Stimulated activated naive CD8-positive, alpha-beta T cell treated with anti-CD3 and anti-CD28 coated beads, Interleukin-15, amount 100 ng/mL, for 72 hours (primary cell): Measurements from ENCODE around the gene C12orf60.

ENCODE experiments used
- ATAC-seq: fragments of 150-1000 bp; cut with Tn5 transposase; 2 replicates; pipeline ENCODE4 v1.10.0; 2021; ENCODE audit warnings: mild to moderate bottlenecking, moderate library complexity
- DNase-seq, 2 donors: peaks; one replicate each; pipeline ENCODE4 v3.0.0; 2021 to 2022
- H3K27ac Mint-ChIP-seq, 2 donors: one replicate each; pipeline ENCODE4 v1.8.0; 2022; ENCODE audit warnings: mild to moderate bottlenecking in 2 of 2, mixed read lengths in 2 of 2, moderate library complexity in 2 of 2
- H3K27me3 Mint-ChIP-seq: one replicate; pipeline ENCODE4 v1.8.0; 2022; ENCODE audit warnings: mixed read lengths
- H3K4me1 Mint-ChIP-seq: one replicate; pipeline ENCODE4 v1.8.0; 2022; ENCODE audit warnings: mild to moderate bottlenecking, mixed read lengths
- H3K4me3 Mint-ChIP-seq, 2 donors: one replicate each; pipeline ENCODE4 v1.8.0; 2022; ENCODE audit warnings: mild to moderate bottlenecking in 2 of 2, mixed read lengths in 2 of 2, moderate library complexity in 1 of 2
- H3K9me3 Mint-ChIP-seq, 2 donors: one replicate each; pipeline ENCODE4 v1.8.0; 2022; ENCODE audit warnings: mixed read lengths in 2 of 2

The C12orf60 gene

DNA sequence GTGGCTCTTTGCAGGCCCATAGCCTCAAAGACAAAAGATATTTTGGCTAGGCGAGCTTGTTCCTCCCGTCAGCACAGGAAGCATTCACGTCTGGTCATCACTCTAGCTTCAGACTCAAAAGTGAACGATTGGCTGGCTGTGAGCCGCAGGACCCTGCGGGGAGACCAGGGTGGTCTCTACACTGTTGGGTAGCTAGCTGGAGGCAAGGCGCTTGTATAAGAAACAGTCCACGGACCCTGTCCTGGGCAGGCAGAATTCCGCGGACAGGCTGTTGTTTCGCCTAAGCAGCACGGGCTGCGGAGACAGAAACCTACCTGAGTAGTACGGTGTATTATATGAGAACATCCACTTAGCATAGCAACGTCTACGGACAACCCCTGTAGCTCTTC, 29.8 kb upstream of the C12orf60 start:
- Mint-ChIP-seq H3K27me3 (no peaks in the 10 kb centered on the region), H3K27ac (peak overlapping the region; percentile 97 to 99), H3K9me3 (no peaks in the 10 kb centered on the region), H3K4me3 (peak overlapping the region; percentile 95 to 98), H3K4me1 (peaks cover 52% of the 10 kb centered on the region)
- DNase-seq = no peak
- ATAC-seq = peak; percentile 5

DNA sequence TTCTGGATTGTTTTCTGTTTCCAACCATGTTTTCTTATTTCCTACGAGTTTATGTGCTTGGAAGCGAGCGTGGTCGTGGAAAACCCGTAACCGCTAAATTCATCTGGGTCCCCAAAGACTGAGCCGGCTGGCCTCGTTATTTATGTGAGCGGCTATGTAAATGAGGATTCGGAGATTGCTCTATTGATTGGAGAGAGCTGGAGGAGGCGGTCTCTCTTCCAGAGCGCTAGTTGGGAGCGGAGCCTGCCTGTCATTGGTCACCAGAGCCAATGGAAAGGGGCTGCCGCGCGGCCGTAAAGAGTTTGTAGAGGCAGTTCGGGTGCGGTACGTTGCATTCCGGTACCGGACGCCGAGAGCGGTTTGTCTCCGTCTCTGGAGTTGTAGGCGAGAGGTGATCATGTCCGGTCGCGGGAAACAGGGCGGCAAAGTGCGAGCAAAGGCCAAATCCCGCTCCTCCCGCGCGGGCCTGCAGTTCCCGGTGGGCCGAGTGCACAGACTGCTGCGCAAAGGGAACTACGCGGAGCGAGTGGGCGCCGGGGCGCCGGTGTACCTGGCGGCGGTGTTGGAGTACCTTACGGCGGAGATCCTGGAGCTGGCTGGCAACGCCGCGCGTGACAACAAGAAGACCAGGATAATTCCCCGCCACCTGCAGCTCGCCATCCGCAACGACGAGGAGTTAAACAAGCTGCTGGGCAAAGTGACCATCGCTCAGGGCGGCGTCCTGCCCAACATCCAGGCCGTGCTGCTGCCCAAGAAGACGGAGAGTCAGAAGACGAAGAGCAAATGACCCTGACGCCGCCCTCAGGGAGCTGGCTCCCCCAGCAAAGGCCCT, 29.2 kb upstream of the C12orf60 start:
- DNase-seq (peak; percentile 89 to 96), ATAC-seq (peak; percentile 71)
- H3K4me3 Mint-ChIP-seq = peak overlapping the region; percentile 95 to 98
- H3K9me3 Mint-ChIP-seq = no peaks in the 10 kb centered on the region
- peaks cover 46% of the 10 kb centered on the region for H3K4me1 Mint-ChIP-seq
- H3K27ac Mint-ChIP-seq = peak overlapping the region; percentile 97 to 99
- no peaks in the 10 kb centered on the region for H3K27me3 Mint-ChIP-seq

- Mint-ChIP-seq H3K27ac (peak overlapping the region; percentile 97 to 99), H3K4me3 (peak overlapping the region; percentile 95 to 98), H3K9me3 (no peaks in the 10 kb centered on the region), H3K27me3 (no peaks in the 10 kb centered on the region), H3K4me1 (peaks cover 46% of the 10 kb centered on the region)
- DNase-seq (peak; percentile 31 to 59), ATAC-seq (peak; percentile 2)
These were observed 28.4 kb upstream of the C12orf60 start for GRCh38 chr12:14774906-14775635.

DNA sequence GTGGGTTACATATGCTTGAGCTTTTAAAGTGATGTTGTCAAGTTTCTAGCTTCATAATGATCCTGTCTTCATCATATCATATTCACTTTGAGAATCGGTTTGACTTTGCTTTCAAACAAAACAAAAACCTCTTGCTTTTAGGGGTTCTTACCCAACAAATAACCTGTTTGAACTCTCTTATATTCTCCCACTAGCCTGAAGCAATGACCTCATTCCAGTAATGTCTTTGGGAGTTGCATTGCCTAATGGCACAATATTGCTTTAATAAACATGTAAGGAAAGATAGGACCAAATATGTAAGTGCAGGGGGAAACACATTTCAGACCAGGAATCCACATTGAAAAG, 27.9 kb upstream of the C12orf60 start:
- H3K4me3 Mint-ChIP-seq = peak overlapping the region; percentile 95 to 98
- peak overlapping the region; percentile 97 to 99 for H3K27ac Mint-ChIP-seq
- H3K9me3 Mint-ChIP-seq = no peaks in the 10 kb centered on the region
- ATAC-seq = no peak
- H3K4me1 Mint-ChIP-seq = peaks cover 50% of the 10 kb centered on the region
- DNase-seq = no peak
- no peaks in the 10 kb centered on the region for H3K27me3 Mint-ChIP-seq

GRCh38 chr12:14776236-14776961, 27.1 kb upstream of the C12orf60 start:
- H3K27me3 Mint-ChIP-seq = no peaks in the 10 kb centered on the region
- H3K4me3 Mint-ChIP-seq = peak overlapping the region; percentile 95 to 98
- H3K27ac Mint-ChIP-seq = peak overlapping the region; percentile 97 to 99
- ATAC-seq (no peak), DNase-seq (no peak)
- H3K9me3 Mint-ChIP-seq = no peaks in the 10 kb centered on the region
- peaks cover 48% of the 10 kb centered on the region for H3K4me1 Mint-ChIP-seq

DNA sequence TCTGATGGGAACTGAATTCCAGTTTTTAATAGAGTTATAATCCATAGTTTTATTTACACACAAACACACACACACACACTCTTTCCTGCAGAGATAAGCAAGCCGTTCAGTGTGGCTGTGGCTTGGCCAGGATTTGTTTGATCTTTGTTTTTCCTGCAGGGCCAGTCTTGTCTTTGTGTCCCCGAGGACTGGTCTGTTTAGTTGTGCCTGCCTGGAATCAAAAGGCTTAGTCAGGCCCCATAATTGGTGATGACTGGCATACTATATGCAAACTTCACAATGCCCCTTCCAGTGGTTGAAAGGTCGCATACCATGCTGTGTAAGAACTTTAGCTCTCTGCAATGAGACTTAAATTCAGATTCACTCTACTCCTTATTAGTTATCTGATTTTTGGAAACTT, 26.2 kb upstream of the C12orf60 start:
- ATAC-seq = no peak
- H3K27ac Mint-ChIP-seq = no peak overlapping the region
- no peaks in the 10 kb centered on the region for H3K27me3 Mint-ChIP-seq
- H3K4me1 Mint-ChIP-seq = peaks cover 40% of the 10 kb centered on the region
- H3K4me3 Mint-ChIP-seq = no peak overlapping the region
- no peaks in the 10 kb centered on the region for H3K9me3 Mint-ChIP-seq
- no peak for DNase-seq

DNA sequence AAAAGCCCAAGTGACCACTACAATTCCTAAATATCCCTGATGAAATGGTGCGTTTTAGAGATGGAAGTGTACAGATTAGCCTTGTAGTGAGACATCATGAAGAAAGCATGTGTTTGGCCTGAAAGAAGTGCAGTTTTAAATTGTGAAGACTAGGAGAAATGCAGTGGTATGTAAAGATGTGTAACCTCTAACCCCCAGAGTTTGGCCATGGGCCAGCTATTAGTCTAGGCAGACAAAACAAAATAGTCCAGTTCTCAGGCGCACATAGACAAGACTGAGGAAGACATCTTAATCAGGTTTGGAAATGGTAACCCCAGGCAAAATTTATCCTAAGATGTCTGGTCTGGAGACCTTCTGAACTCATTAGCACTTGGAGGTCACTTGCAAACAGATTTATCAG, 23.6 kb upstream of the C12orf60 start:
- no peaks in the 10 kb centered on the region for H3K9me3 Mint-ChIP-seq
- no peak for ATAC-seq
- no peaks in the 10 kb centered on the region for H3K27me3 Mint-ChIP-seq
- no peak overlapping the region for H3K4me3 Mint-ChIP-seq
- no peak for DNase-seq
- H3K27ac Mint-ChIP-seq = no peak overlapping the region
- peaks cover 26% of the 10 kb centered on the region for H3K4me1 Mint-ChIP-seq

DNA sequence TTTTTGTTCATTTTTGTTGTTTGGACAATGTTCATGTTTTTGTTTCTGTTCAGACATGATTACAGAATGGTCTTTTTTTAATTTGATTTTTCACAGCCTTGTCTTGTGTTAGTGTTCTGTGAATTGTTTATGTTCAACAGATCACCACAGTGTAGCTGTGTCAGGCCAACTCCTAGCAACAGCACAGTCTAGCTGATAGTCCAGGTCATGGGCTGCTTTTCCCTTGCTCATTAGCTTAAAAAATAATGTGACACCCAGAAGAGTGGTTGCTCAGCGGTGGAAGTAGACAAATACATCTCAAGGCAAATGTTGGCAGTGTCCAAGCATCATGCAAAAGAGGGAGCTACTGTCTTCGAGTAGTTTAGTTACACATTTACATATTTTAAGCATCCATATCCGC, 22.6 kb upstream of the C12orf60 start:
- ATAC-seq = no peak
- Mint-ChIP-seq H3K9me3 (no peaks in the 10 kb centered on the region), H3K27ac (no peak overlapping the region), H3K4me1 (peaks cover 20% of the 10 kb centered on the region), H3K27me3 (no peaks in the 10 kb centered on the region), H3K4me3 (no peak overlapping the region)
- no peak for DNase-seq

DNA sequence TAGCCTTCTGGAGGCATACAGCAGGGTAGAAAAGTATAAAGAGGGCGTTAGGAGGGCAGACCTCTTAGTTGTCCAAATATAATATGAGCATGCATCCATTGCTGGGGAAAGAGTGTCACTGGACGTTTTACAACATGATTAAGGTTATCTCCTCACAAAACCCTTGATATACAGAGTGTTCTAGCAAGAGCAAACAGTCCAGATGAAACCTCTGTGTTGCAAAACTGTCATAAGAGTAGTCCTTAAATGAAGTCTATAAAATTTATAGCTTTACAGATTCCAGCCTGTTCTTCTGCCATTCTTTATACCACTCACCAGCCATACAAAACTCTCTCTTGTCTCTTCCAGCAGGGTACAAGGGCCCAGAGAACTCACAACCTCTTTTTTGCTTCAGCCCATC, 21.9 kb upstream of the C12orf60 start:
- Mint-ChIP-seq H3K9me3 (no peaks in the 10 kb centered on the region), H3K27me3 (no peaks in the 10 kb centered on the region), H3K4me1 (peaks cover 13% of the 10 kb centered on the region), H3K27ac (no peak overlapping the region), H3K4me3 (no peak overlapping the region)
- ATAC-seq (no peak), DNase-seq (no peak)

GRCh38 chr12:14782756-14783155, 20.7 kb upstream of the C12orf60 start:
- no peak overlapping the region for H3K4me3 Mint-ChIP-seq
- no peak overlapping the region for H3K27ac Mint-ChIP-seq
- DNase-seq (no peak), ATAC-seq (no peak)
- H3K27me3 Mint-ChIP-seq = no peaks in the 10 kb centered on the region
- H3K9me3 Mint-ChIP-seq = no peaks in the 10 kb centered on the region
- peaks cover 7% of the 10 kb centered on the region for H3K4me1 Mint-ChIP-seq

DNA sequence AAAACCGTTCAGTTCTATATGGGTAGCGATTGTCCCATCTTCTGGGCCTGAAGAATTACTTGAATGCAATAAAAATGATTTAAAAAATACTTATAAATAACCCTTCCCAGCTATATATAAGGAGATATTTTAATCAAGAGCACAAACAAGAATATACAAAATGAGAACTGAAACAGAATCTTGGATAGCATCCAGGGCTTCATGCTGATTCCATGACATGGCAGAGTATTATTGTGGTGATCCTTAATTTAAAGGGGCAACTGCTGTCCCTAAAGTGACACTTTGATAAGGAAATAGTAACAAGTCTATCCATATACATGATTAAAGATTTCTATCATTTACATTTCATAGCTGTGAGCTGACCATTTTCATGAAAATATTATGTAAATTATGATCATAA, 19.0 kb upstream of the C12orf60 start:
- H3K4me1 Mint-ChIP-seq = peaks cover 7% of the 10 kb centered on the region
- H3K4me3 Mint-ChIP-seq = no peak overlapping the region
- ATAC-seq (no peak), DNase-seq (no peak)
- H3K27me3 Mint-ChIP-seq = no peaks in the 10 kb centered on the region
- H3K9me3 Mint-ChIP-seq = no peaks in the 10 kb centered on the region
- no peak overlapping the region for H3K27ac Mint-ChIP-seq

DNA sequence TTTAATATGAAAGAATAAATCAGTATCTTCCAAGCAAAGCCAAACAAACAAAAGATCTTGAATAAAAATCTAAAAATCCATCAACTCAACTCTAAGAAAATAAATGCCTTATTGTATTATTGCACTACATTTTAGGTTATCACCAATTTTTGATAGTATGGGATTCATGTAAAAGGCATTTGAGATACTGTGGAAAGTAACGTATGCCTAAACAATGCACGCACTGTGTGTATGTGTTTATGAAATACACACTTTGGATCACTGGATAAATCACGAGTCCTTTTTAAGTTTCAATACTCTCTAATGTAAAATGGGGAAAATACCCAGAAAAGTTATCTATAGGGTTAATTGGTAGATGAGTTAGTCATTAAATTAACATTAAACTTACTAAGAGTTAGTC, 17.9 kb upstream of the C12orf60 start:
- Mint-ChIP-seq H3K4me1 (peaks cover 3% of the 10 kb centered on the region), H3K9me3 (no peaks in the 10 kb centered on the region), H3K27ac (no peak overlapping the region), H3K27me3 (no peaks in the 10 kb centered on the region), H3K4me3 (no peak overlapping the region)
- DNase-seq (no peak), ATAC-seq (no peak)

DNA sequence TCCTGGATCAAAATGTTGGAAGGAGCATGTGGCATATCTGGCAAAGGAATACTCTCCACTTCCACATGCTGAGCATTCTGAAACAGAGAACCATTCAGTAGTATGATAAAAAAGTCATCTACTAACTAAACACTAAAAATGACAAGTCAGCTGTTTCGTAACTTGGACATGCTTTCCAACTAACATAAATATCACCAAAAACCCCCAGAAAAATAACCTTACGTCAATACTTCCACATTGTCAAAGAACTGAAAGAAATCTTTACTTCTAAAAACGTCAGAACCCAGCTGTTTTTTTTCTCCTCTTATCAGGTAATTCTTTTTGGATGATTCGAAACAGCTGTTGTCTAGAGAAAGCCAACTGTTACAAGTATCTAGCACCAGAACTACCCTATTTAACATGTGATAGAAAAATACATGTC, 8.4 kb upstream of the C12orf60 start:
- no peaks in the 10 kb centered on the region for H3K9me3 Mint-ChIP-seq
- ATAC-seq = no peak
- H3K27me3 Mint-ChIP-seq = no peaks in the 10 kb centered on the region
- H3K4me3 Mint-ChIP-seq = no peak overlapping the region
- H3K4me1 Mint-ChIP-seq = peaks cover 6% of the 10 kb centered on the region
- no peak for DNase-seq
- H3K27ac Mint-ChIP-seq = peak overlapping the region in 1 of 2 donors; percentile 12

DNA sequence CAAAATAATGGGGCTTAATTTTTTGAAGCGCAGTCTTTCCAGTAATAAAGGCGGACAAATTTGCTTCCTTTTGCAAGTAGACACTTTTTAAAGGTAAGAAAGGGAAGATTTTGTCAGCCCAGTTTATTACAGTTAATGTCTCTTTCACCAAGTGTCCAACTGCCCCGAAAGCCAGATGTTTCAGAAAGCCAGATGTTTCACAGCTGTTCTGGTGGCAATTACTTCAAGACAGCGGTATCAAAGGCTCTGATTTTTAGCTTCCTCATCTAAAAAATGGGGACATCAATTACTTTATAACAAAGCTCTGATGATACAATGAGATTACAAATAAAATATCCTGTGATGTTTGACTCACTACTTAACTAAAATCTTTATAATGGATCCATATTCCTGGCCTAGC, 1.2 kb upstream of the C12orf60 start:
- DNase-seq (no peak), ATAC-seq (no peak)
- H3K4me1 Mint-ChIP-seq = peaks cover 30% of the 10 kb centered on the region
- H3K9me3 Mint-ChIP-seq = no peaks in the 10 kb centered on the region
- no peak overlapping the region for H3K4me3 Mint-ChIP-seq
- no peak overlapping the region for H3K27ac Mint-ChIP-seq
- no peaks in the 10 kb centered on the region for H3K27me3 Mint-ChIP-seq

DNA sequence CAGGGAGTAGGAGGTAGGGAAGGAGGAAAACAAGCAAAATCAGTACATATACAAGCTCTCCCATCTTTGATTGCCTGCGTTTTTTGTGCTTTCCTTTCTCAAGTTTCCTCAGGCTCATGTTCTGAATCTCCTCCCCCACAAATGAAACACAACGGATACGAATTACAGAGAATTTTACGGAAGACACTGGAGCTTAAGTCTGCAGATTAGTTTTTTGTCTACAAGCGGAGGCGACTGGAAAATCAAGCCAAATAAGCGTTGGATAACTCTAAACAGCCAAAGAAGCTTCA, 804 bp upstream of the C12orf60 start:
- Mint-ChIP-seq H3K4me3 (no peak overlapping the region), H3K27ac (no peak overlapping the region), H3K27me3 (no peaks in the 10 kb centered on the region), H3K4me1 (peaks cover 26% of the 10 kb centered on the region), H3K9me3 (no peaks in the 10 kb centered on the region)
- no peak for ATAC-seq
- DNase-seq = no peak

GRCh38 chr12:14803830-14804160, 325 bp downstream of the C12orf60 start:
- no peak overlapping the region for H3K27ac Mint-ChIP-seq
- H3K4me1 Mint-ChIP-seq = peaks cover 26% of the 10 kb centered on the region
- H3K9me3 Mint-ChIP-seq = no peaks in the 10 kb centered on the region
- ATAC-seq = peak; percentile 6
- H3K27me3 Mint-ChIP-seq = no peaks in the 10 kb centered on the region
- H3K4me3 Mint-ChIP-seq = no peak overlapping the region
- no peak for DNase-seq
